OCI-LY3 (cell line): ENCODE measurements around the gene PDIA5.

ENCODE experiments used
- H2AFZ ChIP-seq: fragments of 200-600, 300-600 bp; shearing (Covaris generic); 2 replicates; pipeline ENCODE4 v1.6.0; 2014; ENCODE audit warnings: antibody characterized with exemption, low read depth, low read length
- H3K27ac ChIP-seq: fragments of 200-600, 300-600 bp; sonication (generic); 2 replicates; pipeline ENCODE4 v1.5.1; 2014; ENCODE audit warnings: mild to moderate bottlenecking, low read length, moderate library complexity, mixed read lengths
- H3K27me3 ChIP-seq: fragments of 200-600, 300-600 bp; sonication (generic); 2 replicates; pipeline ENCODE4 v1.6.1; 2014; ENCODE audit warnings: low read depth, low read length, mixed read lengths
- H3K36me3 ChIP-seq: fragments of 200-600, 300-600 bp; sonication (generic); replicated peaks from 2 replicates; pipeline ENCODE3; 2014; ENCODE audit warnings: low read depth, low read length, mixed read lengths
- H3K4me1 ChIP-seq: fragments of 300-600, 200-600 bp; sonication (generic); 2 replicates; pipeline ENCODE4 v1.6.1; 2014; ENCODE audit warnings: low read length, mixed read lengths
- H3K4me2 ChIP-seq: fragments of 200-600, 300-600 bp; sonication (generic); 2 replicates; pipeline ENCODE4 v1.6.1; 2014; ENCODE audit warnings: low read length, mixed read lengths
- H3K4me3 ChIP-seq: fragments of 300-600, 200-600 bp; sonication (generic); 2 replicates; pipeline ENCODE4 v1.5.1; 2014; ENCODE audit warnings: antibody characterized with exemption, mild to moderate bottlenecking, low read length, moderate library complexity
- H3K79me2 ChIP-seq: fragments of 300-600, 200-600 bp; shearing (Covaris generic); 2 replicates; pipeline ENCODE4 v1.6.1; 2014; ENCODE audit warnings: mild to moderate bottlenecking, low read length, mixed read lengths
- H3K9ac ChIP-seq: fragments of 300-600, 200-600 bp; shearing (Covaris generic); 2 replicates; pipeline ENCODE4 v1.6.0; 2014; ENCODE audit warnings: mild to moderate bottlenecking, low read length, moderate library complexity
- H3K9me3 ChIP-seq: fragments of 200-600, 300-600 bp; shearing (Covaris generic); 2 replicates; pipeline ENCODE4 v1.6.1; 2014; ENCODE audit warnings: low read length, mixed read lengths; ENCODE audit not compliant: insufficient read depth
- H4K20me1 ChIP-seq: fragments of 200-600, 300-600 bp; sonication (generic); 2 replicates; pipeline ENCODE4 v1.6.1; 2016; ENCODE audit warnings: low read length, mixed read lengths; ENCODE audit not compliant: insufficient read depth
- EZH2phosphoT487 ChIP-seq: fragments of 200-600 bp; shearing (Covaris generic); IDR thresholded peaks from 2 replicates; pipeline ENCODE4 v1.6.1; 2018; ENCODE audit warnings: antibody characterized with exemption, mixed run types, low read depth
- TF ChIP-seq, protein P1 (sequence below): fragments of 200-600, 300-600 bp; sonication (generic); IDR thresholded peaks from 2 replicates; pipeline ENCODE4 v1.5.1; 2014; ENCODE audit warnings: antibody characterized with exemption, low read length, low read depth

PDIA5 gene

DNA sequence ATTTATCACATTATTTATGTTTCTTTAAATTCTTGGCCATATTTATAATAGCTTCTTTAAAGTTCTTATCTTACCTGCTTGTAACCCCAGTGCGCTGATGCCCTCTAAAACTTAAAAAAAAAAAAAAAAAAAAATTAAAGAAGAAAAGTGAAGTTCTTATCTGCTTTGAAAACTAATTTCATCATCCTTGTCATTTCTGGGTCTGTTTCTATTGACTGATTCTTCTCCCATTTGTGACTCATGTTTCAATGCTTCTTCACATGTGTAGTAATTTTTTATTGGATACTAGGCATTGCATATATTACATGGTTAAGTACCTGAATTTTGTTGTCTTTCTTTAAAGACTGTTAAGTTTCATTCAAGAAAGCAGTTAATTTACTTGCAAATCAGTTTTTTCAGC is 131.5 kb downstream of the PDIA5 start:
- no peak for TF ChIP-seq EZH2phosphoT487
- Histone ChIP-seq H3K4me1 (peaks cover 11% of the 10 kb centered on the region), H3K9me3 (no peaks in the 10 kb centered on the region), H3K36me3 (no peaks in the 10 kb centered on the region), H2AFZ (no peak overlapping the region), H3K79me2 (peaks cover 15% of the 10 kb centered on the region), H3K4me3 (no peak overlapping the region), H3K27ac (no peak overlapping the region), H3K4me2 (no peak overlapping the region), H3K9ac (no peak overlapping the region), H4K20me1 (no peaks in the 10 kb centered on the region), H3K27me3 (no peaks in the 10 kb centered on the region)

DNA sequence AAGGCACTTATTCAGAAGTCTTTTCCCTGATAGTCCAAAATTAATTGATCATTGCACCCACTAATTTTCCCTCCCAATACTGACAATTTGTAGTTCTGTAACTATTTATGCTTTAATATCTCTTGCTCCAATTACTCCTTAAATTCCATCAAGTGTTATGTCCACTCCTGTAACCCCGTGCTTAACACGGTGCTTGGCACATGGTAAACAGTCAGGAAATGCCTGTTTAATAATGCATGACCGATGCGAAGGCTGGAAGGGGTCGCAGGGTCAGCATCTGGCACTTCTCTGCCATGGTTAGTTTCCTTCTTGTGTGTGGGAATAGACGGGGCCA is 134.4 kb downstream of the PDIA5 start:
- Histone ChIP-seq H3K4me2 (peak overlapping the region; percentile 94), H3K4me1 (peaks cover 11% of the 10 kb centered on the region), H3K36me3 (no peaks in the 10 kb centered on the region), H3K27ac (peak overlapping the region; percentile 58), H2AFZ (peak overlapping the region; percentile 83), H4K20me1 (no peaks in the 10 kb centered on the region), H3K9me3 (no peaks in the 10 kb centered on the region), H3K79me2 (peaks cover 24% of the 10 kb centered on the region), H3K27me3 (no peaks in the 10 kb centered on the region), H3K9ac (peak overlapping the region; percentile 79), H3K4me3 (peak overlapping the region; percentile 98)
- no peak for TF ChIP-seq EZH2phosphoT487
- TF ChIP-seq, protein P1, sequence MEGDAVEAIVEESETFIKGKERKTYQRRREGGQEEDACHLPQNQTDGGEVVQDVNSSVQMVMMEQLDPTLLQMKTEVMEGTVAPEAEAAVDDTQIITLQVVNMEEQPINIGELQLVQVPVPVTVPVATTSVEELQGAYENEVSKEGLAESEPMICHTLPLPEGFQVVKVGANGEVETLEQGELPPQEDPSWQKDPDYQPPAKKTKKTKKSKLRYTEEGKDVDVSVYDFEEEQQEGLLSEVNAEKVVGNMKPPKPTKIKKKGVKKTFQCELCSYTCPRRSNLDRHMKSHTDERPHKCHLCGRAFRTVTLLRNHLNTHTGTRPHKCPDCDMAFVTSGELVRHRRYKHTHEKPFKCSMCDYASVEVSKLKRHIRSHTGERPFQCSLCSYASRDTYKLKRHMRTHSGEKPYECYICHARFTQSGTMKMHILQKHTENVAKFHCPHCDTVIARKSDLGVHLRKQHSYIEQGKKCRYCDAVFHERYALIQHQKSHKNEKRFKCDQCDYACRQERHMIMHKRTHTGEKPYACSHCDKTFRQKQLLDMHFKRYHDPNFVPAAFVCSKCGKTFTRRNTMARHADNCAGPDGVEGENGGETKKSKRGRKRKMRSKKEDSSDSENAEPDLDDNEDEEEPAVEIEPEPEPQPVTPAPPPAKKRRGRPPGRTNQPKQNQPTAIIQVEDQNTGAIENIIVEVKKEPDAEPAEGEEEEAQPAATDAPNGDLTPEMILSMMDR = no peak

DNA sequence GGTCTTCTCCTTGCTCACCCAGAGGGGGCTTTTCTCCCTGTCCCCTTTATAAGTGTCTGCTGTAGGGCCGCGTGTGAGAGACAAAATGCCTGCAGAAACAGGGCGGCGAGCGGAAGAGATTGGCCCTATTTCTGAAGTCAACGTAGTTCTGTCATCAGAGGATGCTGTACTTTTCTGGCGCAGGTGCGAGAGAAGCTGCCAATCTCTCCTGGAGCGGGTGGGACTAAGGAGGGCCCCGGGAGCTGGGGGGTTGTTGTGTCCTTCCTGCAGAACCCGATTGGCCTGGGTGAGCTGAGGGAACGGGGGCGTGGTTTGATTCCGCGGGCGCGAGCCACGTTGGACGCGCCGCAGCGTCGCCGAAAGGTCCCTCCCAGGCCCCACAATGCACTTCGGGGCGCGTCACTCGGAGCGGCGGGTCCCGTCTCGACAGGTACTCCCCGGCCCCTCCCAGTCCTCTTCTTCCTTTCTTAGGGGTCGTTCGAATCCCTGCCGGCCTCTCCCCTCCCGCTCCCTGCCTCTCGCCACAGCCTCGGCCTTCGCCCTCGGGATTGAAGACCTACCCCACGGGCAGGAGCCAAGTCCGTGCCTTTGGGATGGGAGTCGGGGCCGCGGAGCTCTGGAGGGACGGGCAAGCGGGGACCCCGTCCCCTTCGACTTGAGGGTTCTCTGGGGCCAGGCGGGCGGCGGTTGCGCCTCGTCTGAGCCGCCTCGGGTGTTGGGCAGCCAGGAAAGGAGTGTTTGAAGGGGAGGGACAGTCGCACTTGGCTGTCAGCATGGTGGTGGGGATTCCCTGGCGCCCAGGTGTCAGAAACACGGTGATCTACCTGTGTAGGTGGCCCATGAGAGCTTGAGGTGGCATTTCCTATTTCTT is 135.0 kb downstream of the PDIA5 start, which contains the start of gene SEC22A:
TSS of gene SEC22A (plus strand) at position 387 of the 871 bp plus-strand sequence. CDS start 7,275 bp downstream, outside the sequence.
- H4K20me1 ChIP-seq = no peaks in the 10 kb centered on the region
- H3K9me3 ChIP-seq = no peaks in the 10 kb centered on the region
- H3K36me3 ChIP-seq = no peaks in the 10 kb centered on the region
- H3K27ac ChIP-seq = peak within 1 kb of the TSS; percentile 58
- peaks cover 11% of the 10 kb centered on the region for H3K4me1 ChIP-seq
- H2AFZ ChIP-seq = peak within 1 kb of the TSS; percentile 99
- H3K79me2 ChIP-seq = peaks cover 24% of the 10 kb centered on the region
- H3K9ac ChIP-seq = peak within 1 kb of the TSS; percentile 95
- H3K27me3 ChIP-seq = no peaks in the 10 kb centered on the region
- H3K4me3 ChIP-seq = peak within 1 kb of the TSS; percentile 98
- TF ChIP-seq EZH2phosphoT487 = no peak
- TF ChIP-seq, protein P1 = no peak
- H3K4me2 ChIP-seq = peak within 1 kb of the TSS; percentile 99

DNA sequence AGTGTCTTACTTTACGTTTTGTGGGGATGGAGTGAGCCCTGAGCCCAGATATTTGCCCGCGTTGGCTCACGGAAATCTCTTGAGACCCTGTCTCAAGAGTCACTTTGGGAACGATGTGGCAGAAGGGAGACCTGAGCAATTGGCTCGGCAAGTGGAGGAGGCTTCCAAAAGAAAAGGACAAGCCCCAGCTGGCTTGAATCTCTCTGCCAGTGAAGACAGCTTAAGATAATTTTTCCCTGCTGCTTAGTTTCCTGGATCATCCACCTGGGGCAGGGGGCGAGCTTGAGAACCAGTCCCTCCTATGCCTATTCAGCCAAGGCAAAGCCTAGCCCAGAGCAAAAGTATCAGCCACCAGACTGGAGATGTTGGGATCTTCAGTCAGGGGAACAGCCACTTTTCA is 135.6 kb downstream of the PDIA5 start:
- H3K4me1 ChIP-seq = peaks cover 11% of the 10 kb centered on the region
- H3K9ac ChIP-seq = peak overlapping the region; percentile 95
- H2AFZ ChIP-seq = peak overlapping the region; percentile 99; the same call in 1 of the 2 replicates
- peak overlapping the region; percentile 98 for H3K4me3 ChIP-seq
- H3K27ac ChIP-seq = no peak overlapping the region
- H3K36me3 ChIP-seq = no peaks in the 10 kb centered on the region
- no peaks in the 10 kb centered on the region for H4K20me1 ChIP-seq
- peak overlapping the region; percentile 99 for H3K4me2 ChIP-seq
- peaks cover 24% of the 10 kb centered on the region for H3K79me2 ChIP-seq
- TF ChIP-seq, protein P1 = no peak
- TF ChIP-seq EZH2phosphoT487 = no peak
- H3K9me3 ChIP-seq = no peaks in the 10 kb centered on the region
- no peaks in the 10 kb centered on the region for H3K27me3 ChIP-seq
